ENCODE measurements around the gene NAT14. TPM values are rescaled to one million over a fixed set of nuclear protein-coding genes. Genes with fewer than 3 reads are reported as not detected.

NAT14 gene
- total and polyA plus RNA-seq, 2 of the 8 experiments (the other 6 are each of a cell fraction or from before 2014, with no cell fraction given), result 47.1 to 71.2 TPM

GRCh38 chr19:55468054-55468393 lies 17.0 kb upstream of the NAT14 start (continued):
- no peak for TF ChIP-seq TCF12 (IDR thresholded peaks at IDR 0.05; ENCODE audit: low read depth, low read length)
